ENCODE measurements around the gene ZNF512B. TPM values are rescaled to one million over a fixed set of nuclear protein-coding genes. Genes with fewer than 3 reads are reported as not detected.

ZNF512B gene
- total RNA-seq, 1 donor from 2014 or later: 10.3 TPM

- DNase-seq (ENCODE audit: extremely low spot score in 2 of 2): no peak
Observed at GRCh38 chr20:63967330-63968135, 2.2 kb downstream of the ZNF512B start.

GRCh38 chr20:63966944-63967322, 2.8 kb downstream of the ZNF512B start:
- Histone ChIP-seq H3K36me3 (peaks cover 0 to 40% of the 10 kb centered on the region in 2 donors), H3K27ac (no peak overlapping the region), H3K4me3 (no peak overlapping the region), H3K9me3 (no peaks in the 10 kb centered on the region), H3K27me3 (no peaks in the 10 kb centered on the region), H3K4me1 (peaks cover 20% of the 10 kb centered on the region)
- intact Hi-C loops (cut with DNase I): no loop called here
- no peak for TF ChIP-seq CTCF (IDR thresholded peaks at IDR 0.05)
- no peak for TF ChIP-seq POLR2AphosphoS5 (IDR thresholded peaks at IDR 0.05; ENCODE audit: insufficient read depth in 1 of 2, low read depth in 1 of 2)
- no peak for TF ChIP-seq POLR2A (IDR thresholded peaks at IDR 0.05)
- no peak for DNase-seq (ENCODE audit: extremely low spot score in 2 of 2)

More at GRCh38 chr20:63967330-63968135, 2.2 kb downstream of the ZNF512B start:
- no peak overlapping the region for H3K4me3 ChIP-seq
- no peaks in the 10 kb centered on the region for H3K9me3 ChIP-seq
- H3K27me3 ChIP-seq: no peaks in the 10 kb centered on the region
- intact Hi-C loops (cut with DNase I): no loop called here
- TF ChIP-seq POLR2AphosphoS5 (IDR thresholded peaks at IDR 0.05; ENCODE audit: insufficient read depth in 1 of 2, low read depth in 1 of 2) (no peak), CTCF (IDR thresholded peaks at IDR 0.05) (no peak), POLR2A (IDR thresholded peaks at IDR 0.05) (no peak)
- H3K36me3 ChIP-seq: peaks cover 0 to 34% of the 10 kb centered on the region in 2 donors
- H3K27ac ChIP-seq: no peak overlapping the region
- H3K4me1 ChIP-seq: peaks cover 24% of the 10 kb centered on the region

GRCh38 chr20:63966172-63966943, 3.4 kb downstream of the ZNF512B start:
- intact Hi-C loops (cut with DNase I): no loop called here
- Histone ChIP-seq H3K27ac (no peak overlapping the region), H3K4me3 (no peak overlapping the region), H3K4me1 (peaks cover 20% of the 10 kb centered on the region), H3K36me3 (peaks cover 0 to 46% of the 10 kb centered on the region in 2 donors), H3K9me3 (no peaks in the 10 kb centered on the region), H3K27me3 (no peaks in the 10 kb centered on the region)
- DNase-seq (ENCODE audit: extremely low spot score in 2 of 2): no peak
- no peak for TF ChIP-seq CTCF (IDR thresholded peaks at IDR 0.05)

GRCh38 chr20:63964412-63964811, 5.3 kb downstream of the ZNF512B start:
- no peak overlapping the region for H3K4me3 ChIP-seq
- H3K27ac ChIP-seq: no peak overlapping the region
- intact Hi-C loops (cut with DNase I): no loop called here
- H3K36me3 ChIP-seq: peaks cover 0 to 55% of the 10 kb centered on the region in 2 donors
- H3K4me1 ChIP-seq: peaks cover 12% of the 10 kb centered on the region
- DNase-seq (ENCODE audit: extremely low spot score in 2 of 2): no peak
- H3K9me3 ChIP-seq: no peaks in the 10 kb centered on the region
- TF ChIP-seq CTCF (IDR thresholded peaks at IDR 0.05): no peak
- no peak for TF ChIP-seq POLR2AphosphoS5 (IDR thresholded peaks at IDR 0.05; ENCODE audit: insufficient read depth in 1 of 2, low read depth in 1 of 2)
- no peaks in the 10 kb centered on the region for H3K27me3 ChIP-seq

All from vagina (tissue), 2 donors.